NT2/D1 (cell line): Measurements from ENCODE around the gene STAM.
A peak's percentile ranks its signal among the peaks of the same experiment; 100 is the strongest.

ENCODE experiments used
- DNase-seq: peaks from one replicate; pipeline ENCODE4 v3.0.0-alpha.2; 2011; ENCODE audit warnings: low read depth, low spot score
- H3K27me3 ChIP-seq: 2 replicates; pipeline ENCODE4 v1.6.0; 2011; ENCODE audit warnings: mild to moderate bottlenecking; ENCODE audit not compliant: insufficient read length, insufficient read depth
- H3K36me3 ChIP-seq: 2 replicates; pipeline ENCODE4 v1.6.1; 2011; ENCODE audit warnings: mild to moderate bottlenecking, low read length, mixed read lengths; ENCODE audit not compliant: insufficient read depth, insufficient read length
- H3K4me1 ChIP-seq: 2 replicates; pipeline ENCODE4 v1.5.1; 2011; ENCODE audit not compliant: insufficient read depth, insufficient read length
- H3K4me3 ChIP-seq: 2 replicates; pipeline ENCODE4 v1.5.1; 2011; ENCODE audit warnings: low read depth; ENCODE audit not compliant: insufficient read length
- H3K9ac ChIP-seq: 2 replicates; pipeline ENCODE4 v1.6.0; 2011; ENCODE audit warnings: low read depth; ENCODE audit not compliant: insufficient read length
- H3K9me3 ChIP-seq: 2 replicates; pipeline ENCODE4 v1.5.1; 2011; ENCODE audit warnings: mild to moderate bottlenecking, low read length; ENCODE audit not compliant: insufficient read depth
- SUZ12 ChIP-seq: IDR thresholded peaks from 2 replicates; pipeline ENCODE4 v1.6.1; 2011; ENCODE audit not compliant: insufficient read length, insufficient read depth; ENCODE audit errors: extremely low read depth
- YY1 ChIP-seq: IDR thresholded peaks from 2 replicates; pipeline ENCODE4 v1.6.1; 2011; ENCODE audit not compliant: insufficient read length, insufficient read depth
- ZNF274 ChIP-seq: IDR thresholded peaks from 2 replicates; pipeline ENCODE4 v1.6.1; 2011; ENCODE audit warnings: mild to moderate bottlenecking, low read depth, low read length

STAM gene

GRCh38 chr10:17633353-17633752 is 10.6 kb upstream of the STAM start:
- no peaks in the 10 kb centered on the region for H3K36me3 ChIP-seq
- no peak for TF ChIP-seq SUZ12
- no peak for TF ChIP-seq ZNF274
- TF ChIP-seq YY1 = no peak
- H3K9ac ChIP-seq = no peak overlapping the region
- H3K4me1 ChIP-seq = no peaks in the 10 kb centered on the region
- H3K4me3 ChIP-seq = no peak overlapping the region
- no peaks in the 10 kb centered on the region; the same call in 1 of the 2 replicates for H3K9me3 ChIP-seq
- H3K27me3 ChIP-seq = no peaks in the 10 kb centered on the region
- no peak for DNase-seq

GRCh38 chr10:17637869-17638268 is 6.1 kb upstream of the STAM start:
- no peaks in the 10 kb centered on the region for H3K9me3 ChIP-seq
- H3K4me1 ChIP-seq = no peaks in the 10 kb centered on the region
- peaks cover 6% of the 10 kb centered on the region for H3K36me3 ChIP-seq
- no peak overlapping the region for H3K9ac ChIP-seq
- DNase-seq = no peak
- H3K4me3 ChIP-seq = no peak overlapping the region
- no peak for TF ChIP-seq ZNF274
- TF ChIP-seq YY1 = no peak
- no peak for TF ChIP-seq SUZ12
- no peaks in the 10 kb centered on the region for H3K27me3 ChIP-seq

GRCh38 chr10:17640331-17640816 is 3.6 kb upstream of the STAM start:
- H3K27me3 ChIP-seq = no peaks in the 10 kb centered on the region
- H3K4me3 ChIP-seq = no peak overlapping the region
- no peak for TF ChIP-seq ZNF274
- DNase-seq = no peak
- no peaks in the 10 kb centered on the region for H3K4me1 ChIP-seq
- H3K9ac ChIP-seq = no peak overlapping the region
- peaks cover 6% of the 10 kb centered on the region for H3K36me3 ChIP-seq
- H3K9me3 ChIP-seq = no peaks in the 10 kb centered on the region

- TF ChIP-seq SUZ12 (no peak), YY1 (no peak), ZNF274 (no peak)
- peak overlapping the region; percentile 99 for H3K4me3 ChIP-seq
- peaks cover 11% of the 10 kb centered on the region; the same call in 1 of the 2 replicates for H3K9me3 ChIP-seq
- peak overlapping the region; percentile 89 for H3K9ac ChIP-seq
- H3K4me1 ChIP-seq = no peaks in the 10 kb centered on the region
- H3K27me3 ChIP-seq = no peaks in the 10 kb centered on the region
- DNase-seq = no peak
- H3K36me3 ChIP-seq = peaks cover 17% of the 10 kb centered on the region
These were observed 604 bp upstream of the STAM start for GRCh38 chr10:17643339-17643754.

- Histone ChIP-seq H3K9ac (peak overlapping the region; percentile 89), H3K27me3 (no peaks in the 10 kb centered on the region), H3K9me3 (peaks cover 13% of the 10 kb centered on the region; the same call in 1 of the 2 replicates), H3K4me3 (peak overlapping the region; percentile 99), H3K36me3 (peaks cover 23% of the 10 kb centered on the region), H3K4me1 (no peaks in the 10 kb centered on the region)
- TF ChIP-seq YY1 (no peak), SUZ12 (no peak), ZNF274 (no peak)
- DNase-seq = no peak
These were observed 563 bp downstream of the STAM start for GRCh38 chr10:17644485-17644943.

- H3K9ac ChIP-seq = no peak overlapping the region
- no peak overlapping the region for H3K4me3 ChIP-seq
- TF ChIP-seq SUZ12 (no peak), YY1 (no peak), ZNF274 (no peak)
- peaks cover 13% of the 10 kb centered on the region; the same call in 1 of the 2 replicates for H3K9me3 ChIP-seq
- DNase-seq = no peak
- H3K27me3 ChIP-seq = no peaks in the 10 kb centered on the region
- H3K36me3 ChIP-seq = peaks cover 23% of the 10 kb centered on the region
- H3K4me1 ChIP-seq = no peaks in the 10 kb centered on the region
These were observed 1.8 kb downstream of the STAM start for GRCh38 chr10:17645621-17646345.

GRCh38 chr10:17647326-17647725 is 3.4 kb downstream of the STAM start:
- DNase-seq = no peak
- Histone ChIP-seq H3K4me3 (no peak overlapping the region), H3K9ac (no peak overlapping the region), H3K36me3 (peaks cover 20% of the 10 kb centered on the region), H3K4me1 (no peaks in the 10 kb centered on the region), H3K9me3 (peaks cover 16% of the 10 kb centered on the region), H3K27me3 (no peaks in the 10 kb centered on the region)
- TF ChIP-seq YY1 (no peak), SUZ12 (no peak), ZNF274 (no peak)
